ENCODE data around the gene DDX6.
"Not testable (repeated sequence)": the region's sequence is repeated elsewhere in the genome, so short reads cannot be mapped to it uniquely, and the experiment has no call there.

- TF ChIP-seq CTCF (IDR thresholded peaks at IDR 0.05); ZFX (IDR thresholded peaks at IDR 0.05; ENCODE audit: borderline replicate concordance): not testable (repeated sequence)
These were observed 70.2 kb downstream of the DDX6 start for GRCh38 chr11:118720740-118721139.
